Neutrophil (primary cell): Measurements from ENCODE around the gene CMTM2.
A peak's percentile ranks its signal among the peaks of the same experiment; 100 is the strongest.

Source experiments
- H3K27ac ChIP-seq: fragments of 200-600 bp; sonication (generic); 2 replicates; pipeline ENCODE4 v1.5.1; 2016; ENCODE audit warnings: mild to moderate bottlenecking, moderate library complexity
- H3K27me3 ChIP-seq: fragments of 200-600 bp; sonication (generic); 2 replicates; pipeline ENCODE4 v1.6.0; 2016; ENCODE audit warnings: mild to moderate bottlenecking
- H3K36me3 ChIP-seq: fragments of 200-600 bp; sonication (generic); 2 replicates; pipeline ENCODE4 v1.5.1; 2017
- H3K4me1 ChIP-seq, 2 experiments: fragments of 200-600 bp in 1 of 2; sonication (generic) in 1 of 2; 1 replicate in 1 of 2; 2 replicates in 1 of 2; pipeline versions ENCODE4 v1.5.1 to v1.6.1; 2013 to 2016; ENCODE audit warnings: low read depth in 1 of 2, low read length in 1 of 2, mild to moderate bottlenecking in 1 of 2, moderate library complexity in 1 of 2; ENCODE audit not compliant: control insufficient read depth in 1 of 2, insufficient read depth in 1 of 2
- H3K4me3 ChIP-seq, 2 experiments: fragments of 200-600 bp in 1 of 2; sonication (generic) in 1 of 2; 1 replicate in 1 of 2; 2 replicates in 1 of 2; pipeline ENCODE4 v1.5.1; 2013 to 2016; ENCODE audit warnings: low read depth in 1 of 2, low read length in 1 of 2, mild to moderate bottlenecking in 1 of 2, moderate library complexity in 1 of 2
- H3K9me3 ChIP-seq: fragments of 200-600 bp; sonication (generic); 2 replicates; pipeline ENCODE4 v1.5.1; 2016
- TF ChIP-seq, protein P1 (sequence below): fragments of 200-600 bp; sonication (generic); IDR thresholded peaks from 2 replicates; pipeline ENCODE4 v1.5.1; 2016; ENCODE audit warnings: antibody characterized with exemption

CMTM2 gene

DNA sequence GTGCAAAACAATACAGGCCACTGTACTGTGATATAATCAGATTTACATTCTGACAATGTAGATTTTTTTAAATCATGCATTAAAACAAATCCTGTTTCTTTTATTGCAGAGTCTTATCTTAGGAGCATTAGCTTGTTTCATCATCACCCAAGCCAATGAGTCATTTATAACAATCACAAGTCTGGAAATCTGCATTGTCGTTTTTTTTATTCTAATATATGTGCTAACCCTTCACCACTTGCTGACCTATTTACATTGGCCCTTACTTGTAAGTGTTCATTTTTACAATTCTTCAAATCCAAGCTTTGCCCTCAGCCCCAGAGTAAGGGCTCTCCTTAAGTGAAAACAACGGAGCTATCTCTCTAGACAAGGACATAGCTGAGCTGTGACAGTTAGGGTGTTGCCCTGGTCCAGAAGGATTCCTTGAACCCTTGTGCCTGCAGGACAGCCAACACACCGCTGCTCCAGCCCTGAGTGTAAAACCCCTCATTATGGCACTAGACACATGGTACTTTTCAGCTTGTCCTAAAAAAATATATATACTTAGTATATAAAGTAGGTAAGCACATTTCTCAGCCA is 9.3 kb upstream of the CMTM2 start:
- H3K27me3 ChIP-seq, result no peaks in the 10 kb centered on the region
- H3K36me3 ChIP-seq, result peaks cover 69% of the 10 kb centered on the region
- TF ChIP-seq, protein P1, sequence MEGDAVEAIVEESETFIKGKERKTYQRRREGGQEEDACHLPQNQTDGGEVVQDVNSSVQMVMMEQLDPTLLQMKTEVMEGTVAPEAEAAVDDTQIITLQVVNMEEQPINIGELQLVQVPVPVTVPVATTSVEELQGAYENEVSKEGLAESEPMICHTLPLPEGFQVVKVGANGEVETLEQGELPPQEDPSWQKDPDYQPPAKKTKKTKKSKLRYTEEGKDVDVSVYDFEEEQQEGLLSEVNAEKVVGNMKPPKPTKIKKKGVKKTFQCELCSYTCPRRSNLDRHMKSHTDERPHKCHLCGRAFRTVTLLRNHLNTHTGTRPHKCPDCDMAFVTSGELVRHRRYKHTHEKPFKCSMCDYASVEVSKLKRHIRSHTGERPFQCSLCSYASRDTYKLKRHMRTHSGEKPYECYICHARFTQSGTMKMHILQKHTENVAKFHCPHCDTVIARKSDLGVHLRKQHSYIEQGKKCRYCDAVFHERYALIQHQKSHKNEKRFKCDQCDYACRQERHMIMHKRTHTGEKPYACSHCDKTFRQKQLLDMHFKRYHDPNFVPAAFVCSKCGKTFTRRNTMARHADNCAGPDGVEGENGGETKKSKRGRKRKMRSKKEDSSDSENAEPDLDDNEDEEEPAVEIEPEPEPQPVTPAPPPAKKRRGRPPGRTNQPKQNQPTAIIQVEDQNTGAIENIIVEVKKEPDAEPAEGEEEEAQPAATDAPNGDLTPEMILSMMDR, result no peak
- no peaks in the 10 kb centered on the region for H3K9me3 ChIP-seq
- H3K4me3 ChIP-seq, result no peak overlapping the region
- peaks cover 0 to 4% of the 10 kb centered on the region in 2 experiments for H3K4me1 ChIP-seq
- peak overlapping the region; percentile 54 for H3K27ac ChIP-seq

DNA sequence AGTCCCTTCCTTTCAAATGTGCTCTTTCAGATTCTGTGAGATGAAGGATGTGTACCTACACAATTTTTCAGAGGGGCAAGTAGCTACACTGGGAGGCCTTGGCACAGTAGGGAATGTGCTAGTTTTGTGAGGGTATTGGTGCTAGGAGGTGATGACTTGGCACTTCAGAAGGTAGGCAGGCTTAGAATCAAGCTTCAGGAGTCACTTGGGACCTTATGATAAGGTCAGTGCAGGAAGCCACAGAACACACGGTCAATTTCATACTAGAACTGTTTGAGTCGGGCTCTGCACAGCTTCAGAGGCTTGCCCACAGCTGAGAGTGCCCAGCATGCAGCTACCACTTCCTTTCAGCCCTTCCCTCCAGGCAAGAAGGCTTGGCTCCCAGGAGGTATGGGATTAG is 6.9 kb upstream of the CMTM2 start:
- Histone ChIP-seq H3K4me1 (peaks cover 0 to 4% of the 10 kb centered on the region in 2 experiments), H3K27ac (peak overlapping the region; percentile 54), H3K36me3 (peaks cover 47% of the 10 kb centered on the region), H3K9me3 (no peaks in the 10 kb centered on the region), H3K27me3 (peaks cover 8% of the 10 kb centered on the region), H3K4me3 (no peak overlapping the region)
- TF ChIP-seq, protein P1, result no peak

DNA sequence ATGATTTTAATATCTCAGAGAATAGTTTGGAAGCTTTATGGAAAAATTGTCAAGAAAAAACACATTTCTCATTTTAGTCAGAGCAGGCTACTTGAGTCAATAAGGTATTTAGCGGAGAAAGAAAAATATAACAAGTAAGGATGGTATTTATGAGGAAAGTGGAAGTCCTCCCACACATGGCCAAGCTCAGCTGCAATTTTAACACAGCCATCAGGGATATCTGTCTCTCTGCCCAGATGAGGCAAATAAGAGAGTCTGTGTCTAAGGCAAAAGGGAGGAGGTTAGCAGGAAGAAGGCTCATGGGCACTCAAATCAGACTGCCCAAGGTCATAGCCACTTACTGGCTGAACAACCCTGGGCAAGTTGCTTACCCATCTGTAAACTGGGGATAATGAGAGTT is 5.2 kb upstream of the CMTM2 start:
- TF ChIP-seq, protein P1, result no peak
- Histone ChIP-seq H3K36me3 (peaks cover 34% of the 10 kb centered on the region), H3K27me3 (peaks cover 25% of the 10 kb centered on the region), H3K27ac (no peak overlapping the region), H3K9me3 (no peaks in the 10 kb centered on the region), H3K4me3 (no peak overlapping the region), H3K4me1 (peaks cover 6 to 12% of the 10 kb centered on the region in 2 experiments)

DNA sequence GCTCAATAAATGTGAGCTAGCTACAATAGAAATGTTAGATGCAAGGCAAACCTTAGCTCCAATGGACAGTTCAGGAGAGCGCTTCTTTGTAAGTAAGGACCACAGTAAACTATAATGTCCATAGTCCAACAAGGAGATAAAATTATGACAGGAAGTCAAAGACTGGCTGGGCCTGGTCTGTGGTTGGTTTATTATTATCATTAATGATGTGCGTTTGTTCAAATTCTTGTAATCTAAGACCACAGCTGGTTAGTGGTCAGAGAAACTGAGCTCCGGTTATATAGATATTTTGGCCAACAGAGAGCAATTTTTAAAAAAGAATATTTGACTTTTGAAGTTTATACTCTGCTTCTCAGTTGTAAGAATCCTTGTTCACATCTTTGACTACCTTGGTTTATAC is 4.7 kb upstream of the CMTM2 start:
- H3K27me3 ChIP-seq, result peaks cover 30% of the 10 kb centered on the region
- peaks cover 10 to 16% of the 10 kb centered on the region in 2 experiments for H3K4me1 ChIP-seq

DNA sequence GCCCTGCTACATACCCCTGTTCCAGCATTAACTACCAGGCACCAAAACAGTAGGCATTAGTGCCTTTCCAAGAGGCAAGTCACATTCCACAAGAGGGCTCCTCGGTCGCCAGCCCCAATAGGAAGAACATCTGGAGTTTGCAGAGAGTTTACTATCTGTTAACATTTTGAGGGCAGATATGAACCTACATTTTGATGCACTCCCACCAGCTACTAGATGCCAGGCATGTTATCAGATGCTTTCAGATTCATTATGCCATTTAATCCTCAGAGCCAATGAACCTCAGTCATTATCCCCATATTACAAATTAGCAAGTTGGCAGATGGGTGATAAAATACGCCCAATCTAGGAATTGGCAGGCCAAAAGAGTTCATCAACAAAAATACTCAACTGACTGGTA is 4.2 kb upstream of the CMTM2 start:
- no peak overlapping the region for H3K27ac ChIP-seq
- TF ChIP-seq, protein P1, result no peak
- peaks cover 10 to 17% of the 10 kb centered on the region in 2 experiments for H3K4me1 ChIP-seq
- H3K27me3 ChIP-seq, result peaks cover 35% of the 10 kb centered on the region
- H3K36me3 ChIP-seq, result peaks cover 27% of the 10 kb centered on the region
- no peaks in the 10 kb centered on the region for H3K9me3 ChIP-seq
- no peak overlapping the region for H3K4me3 ChIP-seq

More for the DNA sequence above, 4.7 kb upstream of the CMTM2 start:
- H3K4me3 ChIP-seq, result no peak overlapping the region
- H3K27ac ChIP-seq, result no peak overlapping the region
- peaks cover 32% of the 10 kb centered on the region for H3K36me3 ChIP-seq
- no peaks in the 10 kb centered on the region for H3K9me3 ChIP-seq
- TF ChIP-seq, protein P1, result no peak
